Measurements from ENCODE around the gene MGAM2. TPM values are rescaled to one million over a fixed set of nuclear protein-coding genes. Genes with fewer than 3 reads are reported as not detected.

MGAM2 gene
- total and polyA plus RNA-seq, 2 experiments from 2014 or later: 0.07 TPM; not detected in 1

- H3K4me3 ChIP-seq: no peak overlapping the region
- no peaks in the 10 kb centered on the region for H3K27me3 ChIP-seq (ENCODE audit: insufficient read depth)
- Mint-ChIP-seq H3K27me3 (ENCODE audit: insufficient read depth, low read depth, poor library complexity) (no peaks in the 10 kb centered on the region), H3K9me3 (no peaks in the 10 kb centered on the region; the same call in 2 of the 3 replicates), H3K4me1 (peaks cover 14% of the 10 kb centered on the region), H3K36me3 (ENCODE audit: low read depth) (no peaks in the 10 kb centered on the region), H3K4me3 (no peak overlapping the region), H3K27ac (no peak overlapping the region)
- no peaks in the 10 kb centered on the region for H3F3A ChIP-seq (replicated peaks; ENCODE audit: low read depth)
- peaks cover 3% of the 10 kb centered on the region; the same call in 1 of the 2 replicates for H3K9me2 ChIP-seq (ENCODE audit: insufficient read depth)
- ATAC-seq (no peak), DNase-seq (ENCODE audit: low spot score) (no peak)
- H4K20me1 ChIP-seq (replicated peaks; ENCODE audit: insufficient read depth): no peaks in the 10 kb centered on the region
- no peak overlapping the region for H3K27ac ChIP-seq (ENCODE audit: low read depth)
- no peaks in the 10 kb centered on the region for H3K79me2 ChIP-seq (replicated peaks; ENCODE audit: insufficient read depth)
- peaks cover 10% of the 10 kb centered on the region; the same call in 1 of the 2 replicates for H3K4me1 ChIP-seq (ENCODE audit: insufficient read depth)
- TF ChIP-seq ZNF462 (CRISPR knock-in tag; IDR thresholded peaks at IDR 0.05): no peak
- no peak for TF ChIP-seq REST (IDR thresholded peaks at IDR 0.05; ENCODE audit: unreplicated experiment)
- TF ChIP-seq ETS1 (IDR thresholded peaks at IDR 0.05): no peak
- no peak for TF ChIP-seq ZNF331 (CRISPR knock-in tag; IDR thresholded peaks at IDR 0.05; ENCODE audit: low read depth)
- no peak for TF ChIP-seq POLR2AphosphoS5 (IDR thresholded peaks at IDR 0.05; ENCODE audit: low read depth)
- H3K36me3 ChIP-seq (ENCODE audit: insufficient read depth): no peaks in the 10 kb centered on the region
- no peak overlapping the region for H3K4me2 ChIP-seq
- no peak overlapping the region for H2AFZ ChIP-seq
Observed at GRCh38 chr7:142108728-142109505, 2.6 kb upstream of the MGAM2 start.
